K562 (cell line): ENCODE data around the gene DCAF15. TPM values are rescaled to one million over a fixed set of nuclear protein-coding genes. Genes with fewer than 3 reads are reported as not detected.

Experiments used
- ATAC-seq: fragments of 200-7000 bp; cut with Tn5 transposase; 3 replicates; pipeline ENCODE4 v1.9.1; 2020; ENCODE audit warnings: moderate library complexity
- BruUV-seq: library from RNA; stranded (reverse); fragments of 400-500 nt; replicated peaks from 2 replicates; lab custom pipeline; 2021; lab: Mats Ljungman, UMichigan
- CTCF ChIA-PET: fragments of 300-600 bp; formaldehyde crosslinking; extraction: SDS; loops from one replicate; lab custom pipeline; 2021; ENCODE audit warnings: low intra/inter-chr PET ratio; lab: Yijun Ruan, JAX
- POLR2A ChIA-PET: fragments of 300-600, 350-650 bp; sonication (Branson Sonifier 250); formaldehyde crosslinking; extraction: SDS; loops from one replicate; lab custom pipeline; 2021; ENCODE audit warnings: antibody characterized with exemption, inconsistent platforms; lab: Yijun Ruan, JAX
- DNase-seq, 4 experiments: peaks; one replicate each; pipeline versions ENCODE4 v3.0.0 to v3.0.0-alpha.2; 2011 to 2018; ENCODE audit warnings: low spot score in 3 of 4, mixed read lengths in 3 of 4; ENCODE audit errors: extremely low read depth in 1 of 4
- FAIRE-seq: peaks from 2 replicates; lab custom pipeline; 2011; peaks lifted over from hg19 to GRCh38; lab: Jason Lieb, UNC
- H2AFZ ChIP-seq: 2 replicates; pipeline ENCODE4 v1.6.0; 2011; ENCODE audit warnings: low read depth, low read length, control low read depth, inconsistent platforms
- H3K27ac ChIP-seq: fragments of 200-600 bp; 3 replicates; pipeline ENCODE4 v1.8.0; 2011; ENCODE audit warnings: low read depth, mild to moderate bottlenecking, control low read depth, inconsistent platforms, low read length, moderate library complexity, mixed read lengths; ENCODE audit errors: extremely low read depth
- H3K27me3 ChIP-seq, 2 experiments: fragments of 300-600 bp in 1 of 2; 2 replicates in 1 of 2; 3 replicates in 1 of 2; pipeline versions ENCODE4 v1.6.0 to v1.8.0; 2011; ENCODE audit warnings: inconsistent platforms in 2 of 2, low read length in 2 of 2, mild to moderate bottlenecking in 1 of 2, mixed read lengths in 1 of 2, moderate library complexity in 1 of 2; ENCODE audit not compliant: control insufficient read depth in 2 of 2, insufficient read depth in 2 of 2
- H3K36me3 ChIP-seq: fragments of 300-600 bp; 3 replicates; pipeline ENCODE4 v1.8.0; 2011; ENCODE audit warnings: mild to moderate bottlenecking, low read length, inconsistent platforms; ENCODE audit not compliant: control insufficient read depth, insufficient read depth
- H3K4me1 ChIP-seq, 2 experiments: fragments of 200-600 bp in 1 of 2; replicated peaks in 1 of 2; 2 replicates in 1 of 2; 3 replicates in 1 of 2; pipeline versions ENCODE4 v1.5.1 to v1.8.0; 2011; ENCODE audit warnings: inconsistent platforms in 2 of 2, low read length in 2 of 2, mild to moderate bottlenecking in 1 of 2, mixed read lengths in 1 of 2, moderate library complexity in 1 of 2; ENCODE audit not compliant: control insufficient read depth in 2 of 2, insufficient read depth in 2 of 2
- H3K4me2 ChIP-seq: 2 replicates; pipeline ENCODE4 v1.6.1; 2011; ENCODE audit warnings: low read length, control low read depth, inconsistent platforms, mixed read lengths; ENCODE audit not compliant: insufficient read depth
- H3K4me3 ChIP-seq: fragments of 200-600 bp; sonication (generic), shearing (Covaris generic); 2 replicates; pipeline ENCODE4 v1.5.1; 2016; ENCODE audit warnings: control low read depth, inconsistent platforms
- H3K79me2 ChIP-seq: fragments of 200-600 bp; 3 replicates; pipeline ENCODE4 v1.8.0; 2011; ENCODE audit warnings: low read length, inconsistent platforms; ENCODE audit not compliant: control insufficient read depth, insufficient read depth
- H3K9ac ChIP-seq, 2 experiments: 2 replicates each; pipeline versions ENCODE4 v1.6.0 to v1.6.1; 2011; ENCODE audit warnings: low read depth in 2 of 2, low read length in 2 of 2, control low read depth in 1 of 2, inconsistent platforms in 1 of 2, mild to moderate bottlenecking in 1 of 2, mixed read lengths in 1 of 2; ENCODE audit not compliant: insufficient read depth in 1 of 2
- H3K9me1 ChIP-seq: one replicate; pipeline ENCODE4 v1.6.0; 2011; ENCODE audit warnings: inconsistent platforms, mild to moderate bottlenecking, low read length, moderate library complexity; ENCODE audit not compliant: control insufficient read depth, insufficient read depth
- H3K9me3 ChIP-seq: replicated peaks from 2 replicates; pipeline ENCODE4 v1.5.1; 2011; ENCODE audit warnings: low read depth, low read length, inconsistent platforms; ENCODE audit not compliant: control insufficient read depth, insufficient read depth
- H4K20me1 ChIP-seq: replicated peaks from 2 replicates; pipeline ENCODE4 v1.6.1; 2011; ENCODE audit warnings: low read length, inconsistent platforms, mixed read lengths; ENCODE audit not compliant: control insufficient read depth, insufficient read depth
- ELF2 ChIP-seq: fragments of 250-450 bp; sonication (Bioruptor Pico); IDR thresholded peaks from 2 replicates; pipeline ENCODE4 v1.5.0; 2021; ENCODE audit warnings: mild to moderate bottlenecking
- POLR2G ChIP-seq: fragments of 200-400 bp; formaldehyde crosslinking; IDR thresholded peaks from 2 replicates; pipeline ENCODE4 v1.6.1; 2017; ENCODE audit warnings: low read depth, mild to moderate bottlenecking, antibody characterized with exemption, low read length, moderate library complexity
- TFE3 ChIP-seq: fragments of 450-650 bp; formaldehyde crosslinking; IDR thresholded peaks from 2 replicates; pipeline ENCODE4 v1.4.0; 2020; ENCODE audit warnings: mild to moderate bottlenecking, mixed read lengths
- USF2 ChIP-seq: sonication (generic); formaldehyde crosslinking; IDR thresholded peaks from 2 replicates; pipeline ENCODE4 v1.5.0; 2020; ENCODE audit warnings: missing genetic modification reagents
- ZBTB7A ChIP-seq: IDR thresholded peaks from 2 replicates; pipeline ENCODE4 v1.6.1; 2011; ENCODE audit warnings: low read depth, mild to moderate bottlenecking, low read length, moderate library complexity, borderline replicate concordance; ENCODE audit not compliant: control insufficient read depth
- ZNF280B ChIP-seq: fragments of 250-450 bp; sonication (Bioruptor Pico); IDR thresholded peaks from 2 replicates; pipeline ENCODE4 v1.5.1; 2021; ENCODE audit warnings: mild to moderate bottlenecking
- WGBS: fragments of 100-300 bp; shearing (Covaris generic); methylation state at CpG from one replicate; pipeline ENCODE4 v1.1.6; 2016; ENCODE audit warnings: low coverage, mixed read lengths; ENCODE audit not compliant: insufficient coverage; ENCODE audit errors: missing lambda C conversion rate; 5-methylcytosine and 5-hydroxymethylcytosine counted together
- in situ Hi-C: fragments of 300-500 bp; cut with MboI; formaldehyde crosslinking; loops from 4 replicates; pipeline ENCODE4 v1.15.0; 2018; ENCODE audit warnings: inconsistent platforms, mixed read lengths
- intact Hi-C: fragments of 100-400 bp; cut with micrococcal nuclease; formaldehyde crosslinking; loops from 2 replicates; pipeline ENCODE4 v1.14.2; 2022
- polyA plus RNA-seq, 8 experiments: library from polyadenylated mRNA; depleted of rRNA in 4 of 8; stranded (reverse) in 5 of 8; unstranded in 3 of 8; fragments of >200 nt; fragmentation: Nextera tagmentation in 2 of 8; fragmentation: Illumina TruSeq in 1 of 8; extraction: Ambion mirVana in 2 of 8; extraction: Trizol in 1 of 8; gene quantifications; 2 replicates each; pipeline versions ENCODE4 v1.2.1 to v1.2.3, GENCODE V29; 2011 to 2014; ENCODE audit warnings: inconsistent platforms in 1 of 8, missing spikeins in 1 of 8
- total RNA-seq, 7 experiments: library from RNA; depleted of rRNA in 6 of 7; stranded (reverse); fragments of >200 nt in 6 of 7; fragmentation: Illumina TruSeq in 2 of 7; extraction: Trizol in 2 of 7; gene quantifications; 2 replicates each; pipeline versions ENCODE4 v1.2.1 to v1.2.3, GENCODE V29; 2011 to 2021; ENCODE audit warnings: low replicate concordance in 1 of 7

The DCAF15 gene
- total and polyA plus RNA-seq, 9 of the 15 experiments (the other 6 are each of a cell fraction or from before 2014, with no cell fraction given), result 0.17 to 68.5 (median 27.7) TPM

- in situ Hi-C loops, result no loop called here
- peaks cover 34% of the 10 kb centered on the region; the same call in 1 of the 3 replicates for H3K36me3 ChIP-seq
- FAIRE-seq (no peak), ATAC-seq (no peak; the same call in 2 of the 3 replicates), DNase-seq (no peak)
- H3K27ac ChIP-seq, result no peak overlapping the region
- no TSS peak for BruUV-seq
- H3K4me3 ChIP-seq, result no peak overlapping the region
- peak overlapping the region in 1 of 2 experiments; percentile 76; a peak in 2 of 4 replicates for H3K9ac ChIP-seq
- H3K27me3 ChIP-seq, result no peaks in the 10 kb centered on the region
- WGBS, result 73% methylated on average over 10 of the region's 10 CpGs
- H3K9me3 ChIP-seq, result no peaks in the 10 kb centered on the region
- no peak overlapping the region for H3K4me2 ChIP-seq
- intact Hi-C loops, result no loop called here
- peaks cover 0 to 49% of the 10 kb centered on the region in 2 experiments; a peak in 2 of 5 replicates for H3K4me1 ChIP-seq
- no peak overlapping the region for H2AFZ ChIP-seq
- CTCF ChIA-PET, result no interaction called here
- H4K20me1 ChIP-seq, result no peaks in the 10 kb centered on the region
- TF ChIP-seq POLR2G (peak; percentile 28; the same call in 1 of the 2 replicates), TFE3 (CRISPR knock-in tag) (peak; percentile 61), ELF2 (no peak), USF2 (peak; percentile 36; the same call in 1 of the 2 replicates), ZNF280B (CRISPR knock-in tag) (no peak), ZBTB7A (0 out of 2 replicates have a peak, but pooled peaks have one; percentile 12)
- POLR2A ChIA-PET, result interaction anchor here (0.8 kb wide), 1 partner anchor 26 kb away, joined by 3 read pairs; no protein-coding TSS in a partner anchor
- peaks cover 6% of the 10 kb centered on the region for H3K9me1 ChIP-seq
- no peaks in the 10 kb centered on the region for H3K79me2 ChIP-seq
Observed at GRCh38 chr19:13985771-13986347, 33.5 kb downstream of the DCAF15 start.
